Gastrocnemius medialis (tissue), 4 donors: Measurements from ENCODE around the gene PRAMEF8. TPM values are rescaled to one million over a fixed set of nuclear protein-coding genes. Genes with fewer than 3 reads are reported as not detected.
"Not testable (repeated sequence)": the region's sequence is repeated elsewhere in the genome, so short reads cannot be mapped to it uniquely, and the experiment has no call there.

Experiments used
- ATAC-seq, 2 donors: fragments of 150-250 bp; one replicate each; pipeline ENCODE4 v1.9.1; 2016
- DNase-seq, 2 donors: peaks; one replicate each; pipeline ENCODE4 v3.0.0-alpha.2; 2019
- H3K27ac ChIP-seq, 4 donors: fragments of 200-600 bp; sonication (generic); 1 replicate in 1 of 4; 2 replicates in 3 of 4; pipeline ENCODE4 v1.5.1; 2016 to 2018; ENCODE audit warnings: mild to moderate bottlenecking in 2 of 4, moderate library complexity in 1 of 4
- H3K27me3 ChIP-seq, 3 donors: fragments of 200-600 bp; sonication (generic) in 2 of 3; 1 replicate in 1 of 3; 2 replicates in 2 of 3; pipeline versions ENCODE4 v1.5.1 to v1.6.0; 2016 to 2019; ENCODE audit warnings: mild to moderate bottlenecking in 1 of 3, moderate library complexity in 1 of 3
- H3K36me3 ChIP-seq, 2 donors: fragments of 200-600 bp; sonication (generic) in 1 of 2; one replicate each; pipeline ENCODE4 v1.5.1; 2017 to 2018
- H3K4me1 ChIP-seq, 2 donors: fragments of 200-600 bp; sonication (generic) in 1 of 2; one replicate each; pipeline ENCODE4 v1.5.1; 2016 to 2017; ENCODE audit warnings: mild to moderate bottlenecking in 2 of 2
- H3K4me3 ChIP-seq, 4 donors: fragments of 200-600 bp; sonication (generic) in 3 of 4; 1 replicate in 1 of 4; 2 replicates in 3 of 4; pipeline ENCODE4 v1.5.1; 2016 to 2019; ENCODE audit warnings: mild to moderate bottlenecking in 2 of 4
- H3K9me3 ChIP-seq, 3 donors: fragments of 200-600 bp; sonication (generic) in 2 of 3; 1 replicate in 1 of 3; 2 replicates in 2 of 3; pipeline ENCODE4 v1.5.1; 2016 to 2019
- in situ Hi-C, 4 donors: fragments of 200-750 bp; cut with MboI; loops; one replicate each; pipeline versions ENCODE4 v1.15.0 to v1.8.0; 2017; ENCODE audit warnings: low sequenced_read_pairs in 4 of 4
- intact Hi-C: fragments of 100-400 bp; cut with DNase I; formaldehyde crosslinking; loops from one replicate; pipeline ENCODE4 v1.15.1; 2023; ENCODE audit warnings: low total_unique reads
- total RNA-seq, 4 donors: library from RNA; depleted of rRNA; stranded (reverse); fragments of >200 nt; gene quantifications; one replicate each; pipeline versions ENCODE4 v1.1.0 to v1.2.3, GENCODE V29; 2016

The PRAMEF8 gene
- total RNA-seq = not detected

DNA sequence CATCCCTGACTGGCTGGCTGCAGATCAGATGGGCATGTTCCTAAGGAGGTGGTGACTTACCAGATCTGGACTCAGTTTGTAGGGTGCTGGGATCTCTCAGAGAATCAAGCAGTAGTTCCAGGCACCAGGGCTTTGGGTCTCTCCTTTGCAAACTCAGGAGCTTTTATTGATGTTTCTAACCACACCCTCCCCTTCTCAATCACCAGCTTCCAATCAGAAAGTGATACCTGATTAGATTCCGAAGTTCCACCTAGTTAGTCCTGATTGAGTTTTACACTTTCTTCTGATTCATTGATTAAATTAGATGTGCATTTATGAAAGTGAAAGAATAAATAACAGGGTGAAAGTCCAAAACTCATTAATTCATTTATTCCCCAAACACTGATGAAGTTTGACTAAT is at the start of gene PRAMEF8:
TSS of gene PRAMEF8 (minus strand) at position 101 of the 400 bp plus-strand sequence. CDS start 1,046 bp downstream, outside the sequence.
- in situ Hi-C loops, H3K9me3 ChIP-seq, DNase-seq, H3K36me3 ChIP-seq, intact Hi-C loops, H3K4me1 ChIP-seq, H3K27me3 ChIP-seq, H3K27ac ChIP-seq, H3K4me3 ChIP-seq, ATAC-seq: not testable (repeated sequence)

DNA sequence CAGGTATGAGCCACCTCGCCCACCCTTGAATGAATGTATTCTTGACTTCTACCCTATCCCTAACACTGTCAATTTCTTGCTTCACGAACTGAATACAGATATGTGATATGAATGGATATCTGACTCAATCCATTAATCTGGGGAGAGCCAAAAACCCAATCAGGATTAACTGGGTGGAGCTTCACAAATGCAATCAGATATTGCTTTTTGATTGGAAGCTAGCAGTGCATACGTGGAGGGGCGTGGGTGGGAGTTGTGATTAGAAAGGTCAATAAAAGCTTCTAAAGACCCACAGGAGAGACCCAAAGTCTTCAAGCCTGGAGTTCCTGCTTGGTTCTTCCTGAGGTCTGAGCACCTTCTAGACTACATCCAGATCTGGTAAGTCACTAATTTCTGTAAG is 30.3 kb upstream of the PRAMEF8 start, which contains the start of gene PRAMEF15:
TSS of gene PRAMEF15 (plus strand) at position 301 of the 400 bp plus-strand sequence. CDS start 2,827 bp downstream, outside the sequence.
- DNase-seq, H3K4me1 ChIP-seq, in situ Hi-C loops, H3K4me3 ChIP-seq, intact Hi-C loops, ATAC-seq, H3K27ac ChIP-seq, H3K36me3 ChIP-seq, H3K27me3 ChIP-seq, H3K9me3 ChIP-seq: not testable (repeated sequence)

DNA sequence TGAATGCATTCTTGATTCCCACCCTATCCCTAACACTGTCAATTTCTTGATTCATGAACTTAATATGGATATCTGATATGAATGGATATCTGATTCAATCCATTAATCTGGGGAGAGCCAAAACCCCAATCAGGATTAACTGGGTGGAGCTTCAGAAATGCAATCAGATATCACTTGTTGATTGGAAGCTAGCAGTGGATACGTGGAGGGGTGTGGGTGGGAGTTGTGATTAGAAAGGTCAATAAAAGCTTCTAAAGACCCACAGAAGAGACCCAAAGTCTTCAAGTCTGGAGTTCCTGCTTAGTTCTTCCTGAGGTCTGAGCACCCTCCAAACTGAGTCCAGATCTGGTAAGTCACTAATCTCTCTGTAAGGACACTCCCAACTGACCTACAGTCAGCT is 18.3 kb upstream of the PRAMEF8 start, which contains the start of gene PRAMEF33:
TSS of gene PRAMEF33 (plus strand) at position 301 of the 400 bp plus-strand sequence. CDS start 2,416 bp downstream, outside the sequence.
- H3K4me3 ChIP-seq, H3K27me3 ChIP-seq, intact Hi-C loops, DNase-seq, ATAC-seq, H3K9me3 ChIP-seq, in situ Hi-C loops, H3K36me3 ChIP-seq, H3K4me1 ChIP-seq, H3K27ac ChIP-seq: not testable (repeated sequence)

DNA sequence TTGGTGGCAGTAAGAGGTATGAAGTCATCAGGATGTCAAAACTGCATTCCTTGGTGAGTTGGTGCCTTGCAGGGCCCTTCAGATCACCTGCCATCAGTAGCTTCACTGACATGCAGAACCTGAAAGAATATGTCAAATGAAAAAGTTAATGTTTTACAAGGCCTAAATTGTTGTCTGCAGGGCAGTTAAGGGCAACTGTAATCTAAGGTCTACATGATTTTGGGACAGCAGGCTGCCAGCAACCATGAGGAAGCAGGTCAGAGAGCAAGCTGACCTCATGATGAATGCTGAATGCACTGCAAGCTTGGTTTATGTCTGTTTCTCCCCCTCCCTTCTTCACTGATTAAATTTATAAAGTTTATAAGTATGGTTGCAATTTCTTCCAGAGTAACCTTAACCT is 17.3 kb upstream of the PRAMEF8 start:
- H3K36me3 ChIP-seq, H3K27ac ChIP-seq, H3K27me3 ChIP-seq, H3K4me1 ChIP-seq, intact Hi-C loops, DNase-seq, H3K4me3 ChIP-seq, ATAC-seq, H3K9me3 ChIP-seq, in situ Hi-C loops: not testable (repeated sequence)

DNA sequence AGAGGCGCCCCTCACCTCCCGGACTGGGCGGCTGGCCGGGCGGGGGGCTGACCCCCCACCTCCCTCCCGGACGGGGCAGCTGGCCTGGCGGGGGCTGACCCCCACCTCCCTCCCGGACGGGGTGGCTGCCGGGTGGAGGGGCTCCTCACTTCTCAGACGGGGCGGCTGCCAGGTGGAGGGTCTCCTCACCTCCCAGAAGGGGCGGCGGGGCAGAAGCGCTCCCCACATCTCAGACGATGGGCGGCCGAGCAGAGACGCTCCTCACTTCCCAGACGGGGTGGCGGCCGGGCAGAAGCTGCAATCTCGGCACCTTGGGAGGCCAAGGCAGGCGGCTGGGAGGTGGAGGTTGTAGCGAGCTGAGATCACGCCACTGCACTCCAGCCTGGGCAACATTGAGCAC is 13.8 kb upstream of the PRAMEF8 start:
- DNase-seq, H3K4me1 ChIP-seq, H3K9me3 ChIP-seq, H3K27me3 ChIP-seq, ATAC-seq, in situ Hi-C loops, H3K27ac ChIP-seq, intact Hi-C loops, H3K36me3 ChIP-seq, H3K4me3 ChIP-seq: not testable (repeated sequence)

DNA sequence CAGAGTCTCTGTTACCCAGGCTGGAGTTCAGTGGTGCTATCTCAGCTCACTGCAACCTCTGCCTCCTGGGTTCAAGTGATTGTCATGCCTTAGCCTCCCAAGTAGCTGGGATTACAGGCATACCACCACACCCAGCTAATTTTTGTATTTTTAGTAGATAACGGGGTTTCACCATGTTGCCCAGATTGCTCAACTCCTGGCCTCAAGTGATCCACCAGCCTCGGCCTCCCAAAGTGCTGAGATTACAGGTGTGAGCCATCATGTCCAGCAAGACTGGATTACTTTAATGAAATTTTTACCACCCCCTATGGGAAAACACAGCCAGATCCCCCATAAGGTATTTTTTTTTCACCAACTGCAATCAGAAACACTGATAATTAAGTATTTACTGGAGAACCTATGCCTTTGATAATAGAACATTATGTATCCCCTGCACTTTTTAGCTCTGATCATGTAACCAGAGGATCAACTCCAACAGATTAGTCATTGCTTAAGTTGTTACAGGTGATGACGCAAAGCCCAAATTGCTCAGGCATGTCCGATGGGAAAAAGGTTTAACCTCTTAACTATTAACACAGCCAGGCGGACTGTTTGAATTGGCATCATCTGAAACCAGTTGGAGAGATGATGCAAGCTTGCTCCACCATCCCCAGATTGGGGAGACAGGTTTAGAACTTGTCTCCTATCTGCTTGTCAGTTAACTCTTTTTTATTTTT is 12.4 kb upstream of the PRAMEF8 start:
- H3K9me3 ChIP-seq, H3K4me3 ChIP-seq, H3K36me3 ChIP-seq, ATAC-seq, DNase-seq, H3K27me3 ChIP-seq, H3K27ac ChIP-seq, H3K4me1 ChIP-seq, in situ Hi-C loops, intact Hi-C loops: not testable (repeated sequence)

DNA sequence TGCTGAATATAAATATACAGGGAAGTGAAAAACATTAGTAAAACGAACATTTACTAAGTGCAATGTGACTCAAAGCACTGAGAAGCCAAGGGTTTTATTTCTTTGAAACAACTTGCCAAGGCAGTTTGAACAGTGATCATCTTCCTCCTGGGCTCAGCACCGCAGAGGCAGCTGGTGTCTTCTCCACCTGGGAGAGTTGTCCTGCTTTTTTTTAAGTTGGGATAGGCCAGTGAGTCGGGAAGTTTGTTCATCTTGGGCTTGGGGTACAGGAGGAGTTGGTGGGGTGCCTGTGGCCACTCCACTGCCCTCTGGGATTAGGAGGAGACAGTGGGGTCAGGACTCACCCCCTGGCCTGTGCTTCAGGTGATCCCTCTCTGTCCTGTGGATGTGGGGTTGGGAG is 4.1 kb upstream of the PRAMEF8 start:
- ATAC-seq, intact Hi-C loops, in situ Hi-C loops: not testable (repeated sequence)

DNA sequence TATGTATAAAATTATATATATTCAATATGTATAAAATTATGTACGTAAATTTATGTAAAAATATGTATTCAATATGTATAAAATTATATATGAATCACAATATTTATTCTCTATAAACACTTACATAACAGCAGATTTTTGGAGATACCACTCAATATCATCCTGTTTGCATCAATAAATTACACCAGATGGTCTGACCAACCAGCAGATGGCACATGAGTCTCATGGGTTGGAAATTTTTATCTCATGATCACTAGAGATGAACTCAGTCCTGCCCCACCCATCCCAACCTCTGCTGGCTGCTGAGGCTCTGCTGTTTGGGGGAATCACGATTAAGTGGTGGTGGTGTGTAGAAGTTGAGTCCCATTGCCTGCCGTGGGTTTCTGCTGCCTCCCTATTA is 5.3 kb downstream of the PRAMEF8 start:
- H3K36me3 ChIP-seq, DNase-seq, H3K27me3 ChIP-seq, H3K9me3 ChIP-seq, intact Hi-C loops, H3K4me1 ChIP-seq, H3K27ac ChIP-seq, in situ Hi-C loops, H3K4me3 ChIP-seq, ATAC-seq: not testable (repeated sequence)

More for the DNA sequence above, 4.1 kb upstream of the PRAMEF8 start:
- not testable (repeated sequence) for H3K4me3 ChIP-seq, H3K27me3 ChIP-seq, H3K36me3 ChIP-seq, H3K27ac ChIP-seq, H3K9me3 ChIP-seq, H3K4me1 ChIP-seq, DNase-seq

DNA sequence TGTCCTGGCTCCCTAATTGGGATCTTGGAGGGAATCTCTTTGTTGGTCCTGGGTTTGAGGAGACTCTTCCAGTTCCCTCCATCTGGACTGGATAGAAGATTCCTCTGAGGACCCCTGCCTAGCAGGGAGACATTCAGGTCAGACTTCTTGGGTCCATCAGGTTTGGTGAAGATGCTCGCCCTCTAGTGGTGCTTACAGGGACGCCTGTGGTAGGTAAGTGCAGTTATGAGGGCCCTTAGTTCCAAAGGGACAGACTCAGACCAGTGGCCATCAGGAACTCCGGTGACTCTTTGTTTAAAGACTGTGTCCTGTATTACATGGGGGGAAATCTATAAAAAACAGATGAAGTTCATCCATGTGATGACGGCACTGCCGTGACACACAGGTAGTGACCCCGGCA is 7.9 kb downstream of the PRAMEF8 start:
- H3K36me3 ChIP-seq, intact Hi-C loops, H3K9me3 ChIP-seq, H3K4me3 ChIP-seq, in situ Hi-C loops, H3K27ac ChIP-seq, ATAC-seq, H3K27me3 ChIP-seq, H3K4me1 ChIP-seq, DNase-seq: not testable (repeated sequence)

DNA sequence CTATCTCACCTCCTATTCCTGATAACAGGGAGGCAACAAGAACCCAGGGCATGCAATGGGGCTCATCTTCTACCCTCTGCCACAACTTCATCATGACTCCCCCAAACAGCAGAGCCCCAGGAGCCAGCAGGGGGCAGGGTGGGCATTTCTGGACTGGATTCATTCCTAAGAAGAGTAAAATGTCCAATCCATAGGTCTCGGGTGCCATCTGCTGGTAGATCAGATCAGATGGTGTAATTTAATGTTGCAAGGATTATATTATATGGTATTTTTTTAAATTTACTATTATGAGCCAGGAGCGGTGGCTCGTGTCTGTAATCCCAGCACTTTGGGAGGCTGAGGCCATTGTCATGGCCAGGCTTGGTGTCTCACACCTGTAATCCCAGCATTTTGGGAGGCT is 19.8 kb downstream of the PRAMEF8 start:
- DNase-seq, intact Hi-C loops, in situ Hi-C loops, H3K27ac ChIP-seq, H3K4me3 ChIP-seq, H3K4me1 ChIP-seq, H3K36me3 ChIP-seq, ATAC-seq, H3K9me3 ChIP-seq, H3K27me3 ChIP-seq: not testable (repeated sequence)

DNA sequence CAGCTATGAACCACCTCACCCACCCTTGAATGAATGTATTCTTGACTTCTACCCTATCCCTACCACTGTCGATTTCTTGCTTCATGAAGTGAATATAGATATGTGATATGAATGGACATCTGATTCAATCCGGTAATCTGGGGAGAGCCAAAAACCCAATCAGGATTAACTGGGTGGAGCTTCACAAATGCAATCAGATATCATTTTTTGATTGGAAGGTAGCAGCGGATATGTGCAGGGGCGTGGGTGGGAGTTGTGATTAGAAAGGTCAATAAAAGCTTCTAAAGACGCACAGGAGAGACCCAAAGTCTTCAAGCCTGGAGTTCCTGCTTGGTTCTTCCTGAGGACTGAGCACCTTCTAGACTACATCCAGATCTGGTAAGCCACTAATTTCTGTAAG is 31.0 kb downstream of the PRAMEF8 start, which contains the start of gene PRAMEF5:
TSS of gene PRAMEF5 (plus strand) at position 301 of the 400 bp plus-strand sequence. CDS start 5,071 bp downstream, outside the sequence.
- ATAC-seq, H3K27ac ChIP-seq, H3K36me3 ChIP-seq, in situ Hi-C loops, DNase-seq, H3K9me3 ChIP-seq, H3K4me1 ChIP-seq, H3K27me3 ChIP-seq, intact Hi-C loops, H3K4me3 ChIP-seq: not testable (repeated sequence)

DNA sequence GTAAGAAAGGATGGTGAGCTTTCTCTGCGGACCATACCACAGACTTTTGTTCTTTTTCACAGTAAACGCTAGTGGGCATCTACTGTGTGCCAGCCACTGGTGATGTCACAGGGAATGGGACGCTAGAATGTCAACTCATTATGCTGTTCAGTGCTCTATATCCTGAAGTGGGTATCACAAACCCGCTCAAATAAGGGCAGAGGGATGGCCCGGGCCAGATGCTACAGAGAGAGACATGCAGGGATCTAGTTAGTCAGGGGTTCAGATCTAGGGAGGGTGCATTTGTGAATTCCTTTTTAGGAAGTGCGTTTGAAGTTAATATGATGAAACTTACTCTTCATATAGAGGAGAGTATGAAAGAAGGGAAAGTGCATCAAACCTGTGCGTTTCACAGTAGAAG is 37.8 kb downstream of the PRAMEF8 start:
- H3K9me3 ChIP-seq, H3K27me3 ChIP-seq, H3K27ac ChIP-seq, DNase-seq, intact Hi-C loops, H3K36me3 ChIP-seq, H3K4me3 ChIP-seq, ATAC-seq, in situ Hi-C loops, H3K4me1 ChIP-seq: not testable (repeated sequence)
